KMS-11 (cell line): ENCODE results near the gene CABCOCO1.

Source experiments
- H2AFZ ChIP-seq: fragments of 200-600 bp; sonication (generic); 2 replicates; pipeline ENCODE4 v1.6.1; 2016; ENCODE audit warnings: antibody characterized with exemption, mixed run types, low read depth
- H3K27ac ChIP-seq: fragments of 200-600 bp; sonication (generic); 2 replicates; pipeline ENCODE4 v1.6.1; 2016; ENCODE audit warnings: mild to moderate bottlenecking, mixed run types
- H3K27me3 ChIP-seq: fragments of 200-600 bp; sonication (generic); 2 replicates; pipeline ENCODE4 v1.6.1; 2017; ENCODE audit warnings: mild to moderate bottlenecking, low read depth, mixed run types, moderate library complexity; ENCODE audit not compliant: insufficient read depth
- H3K36me3 ChIP-seq: fragments of 200-600 bp; sonication (generic); 2 replicates; pipeline ENCODE4 v1.6.1; 2017; ENCODE audit warnings: mild to moderate bottlenecking, mixed run types; ENCODE audit not compliant: insufficient read depth
- H3K4me1 ChIP-seq: fragments of 200-600 bp; sonication (generic); 2 replicates; pipeline ENCODE4 v1.6.1; 2016; ENCODE audit warnings: mild to moderate bottlenecking, low read depth, mixed run types; ENCODE audit not compliant: poor library complexity, severe bottlenecking
- H3K4me2 ChIP-seq: fragments of 200-600 bp; sonication (generic); 2 replicates; pipeline ENCODE4 v1.7.0; 2016; ENCODE audit warnings: mild to moderate bottlenecking, mixed run types
- H3K4me3 ChIP-seq: fragments of 200-600 bp; sonication (generic); IDR thresholded peaks from 2 replicates; pipeline ENCODE4 v1.6.1; 2017; ENCODE audit warnings: low read depth, low read length, mixed read lengths; ENCODE audit not compliant: insufficient read depth
- H3K79me2 ChIP-seq: fragments of 200-600 bp; sonication (generic); 2 replicates; pipeline ENCODE4 v1.6.1; 2016; ENCODE audit warnings: low read depth, mixed run types; ENCODE audit not compliant: insufficient read depth
- H3K9ac ChIP-seq: fragments of 200-600 bp; sonication (generic); 2 replicates; pipeline ENCODE4 v1.6.1; 2016; ENCODE audit warnings: mild to moderate bottlenecking, mixed run types
- H4K20me1 ChIP-seq: fragments of 200-600 bp; sonication (generic); 2 replicates; pipeline ENCODE4 v1.6.1; 2016; ENCODE audit warnings: mild to moderate bottlenecking, mixed run types; ENCODE audit not compliant: insufficient read depth
- TF ChIP-seq, protein P1 (sequence below): fragments of 200-600 bp; sonication (generic); conservative IDR thresholded peaks from 2 replicates; pipeline ENCODE4 v1.6.1; 2017; ENCODE audit warnings: low read depth, mild to moderate bottlenecking, antibody characterized with exemption, low read length, moderate library complexity, mixed read lengths

CABCOCO1 gene

GRCh38 chr10:61779950-61780659 lies 117.4 kb downstream of the CABCOCO1 start:
- H3K27me3 ChIP-seq: no peaks in the 10 kb centered on the region
- H3K79me2 ChIP-seq: no peaks in the 10 kb centered on the region
- TF ChIP-seq, protein P1, sequence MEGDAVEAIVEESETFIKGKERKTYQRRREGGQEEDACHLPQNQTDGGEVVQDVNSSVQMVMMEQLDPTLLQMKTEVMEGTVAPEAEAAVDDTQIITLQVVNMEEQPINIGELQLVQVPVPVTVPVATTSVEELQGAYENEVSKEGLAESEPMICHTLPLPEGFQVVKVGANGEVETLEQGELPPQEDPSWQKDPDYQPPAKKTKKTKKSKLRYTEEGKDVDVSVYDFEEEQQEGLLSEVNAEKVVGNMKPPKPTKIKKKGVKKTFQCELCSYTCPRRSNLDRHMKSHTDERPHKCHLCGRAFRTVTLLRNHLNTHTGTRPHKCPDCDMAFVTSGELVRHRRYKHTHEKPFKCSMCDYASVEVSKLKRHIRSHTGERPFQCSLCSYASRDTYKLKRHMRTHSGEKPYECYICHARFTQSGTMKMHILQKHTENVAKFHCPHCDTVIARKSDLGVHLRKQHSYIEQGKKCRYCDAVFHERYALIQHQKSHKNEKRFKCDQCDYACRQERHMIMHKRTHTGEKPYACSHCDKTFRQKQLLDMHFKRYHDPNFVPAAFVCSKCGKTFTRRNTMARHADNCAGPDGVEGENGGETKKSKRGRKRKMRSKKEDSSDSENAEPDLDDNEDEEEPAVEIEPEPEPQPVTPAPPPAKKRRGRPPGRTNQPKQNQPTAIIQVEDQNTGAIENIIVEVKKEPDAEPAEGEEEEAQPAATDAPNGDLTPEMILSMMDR: no peak
- no peaks in the 10 kb centered on the region for H3K36me3 ChIP-seq
- no peak overlapping the region for H3K4me2 ChIP-seq
- no peak overlapping the region for H3K27ac ChIP-seq
- no peak overlapping the region for H3K4me3 ChIP-seq
- no peak overlapping the region for H2AFZ ChIP-seq
- H3K4me1 ChIP-seq: no peaks in the 10 kb centered on the region
- no peak overlapping the region for H3K9ac ChIP-seq
- no peaks in the 10 kb centered on the region for H4K20me1 ChIP-seq

DNA sequence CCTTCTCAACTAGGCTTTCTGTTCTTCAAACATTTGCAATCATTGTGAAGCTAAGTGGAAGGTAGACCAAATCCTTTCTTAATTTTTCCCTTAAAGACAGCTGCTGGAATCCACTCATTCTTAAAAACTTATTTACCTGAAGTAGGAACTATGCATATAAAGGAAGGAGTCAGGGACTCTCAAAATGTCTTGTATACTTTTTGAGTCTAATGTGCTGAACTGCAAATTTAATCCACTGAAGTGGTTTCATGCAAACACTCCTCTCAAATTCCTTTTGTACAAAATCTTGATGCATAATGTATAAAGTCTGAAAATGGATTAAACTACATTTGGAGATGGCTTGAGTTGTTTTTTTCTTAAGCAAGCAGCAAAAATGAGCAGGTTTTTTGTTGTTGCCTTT lies 118.0 kb downstream of the CABCOCO1 start:
- Histone ChIP-seq H3K4me1 (no peaks in the 10 kb centered on the region), H3K9ac (no peak overlapping the region), H3K79me2 (no peaks in the 10 kb centered on the region), H3K4me3 (no peak overlapping the region), H2AFZ (no peak overlapping the region), H3K36me3 (no peaks in the 10 kb centered on the region), H3K4me2 (no peak overlapping the region), H3K27me3 (no peaks in the 10 kb centered on the region), H4K20me1 (no peaks in the 10 kb centered on the region), H3K27ac (no peak overlapping the region)
- TF ChIP-seq, protein P1: no peak

- Histone ChIP-seq H2AFZ (no peak overlapping the region), H3K36me3 (no peaks in the 10 kb centered on the region), H3K4me3 (no peak overlapping the region), H3K79me2 (no peaks in the 10 kb centered on the region), H3K27ac (no peak overlapping the region), H3K9ac (no peak overlapping the region), H4K20me1 (no peaks in the 10 kb centered on the region), H3K27me3 (no peaks in the 10 kb centered on the region), H3K4me2 (no peak overlapping the region), H3K4me1 (peaks cover 12% of the 10 kb centered on the region)
- TF ChIP-seq, protein P1: no peak
Measured at GRCh38 chr10:61781969-61782403, 119.3 kb downstream of the CABCOCO1 start.

GRCh38 chr10:61784354-61785133 lies 121.8 kb downstream of the CABCOCO1 start:
- Histone ChIP-seq H3K4me1 (peaks cover 17% of the 10 kb centered on the region), H4K20me1 (no peaks in the 10 kb centered on the region), H2AFZ (no peak overlapping the region), H3K36me3 (no peaks in the 10 kb centered on the region), H3K27me3 (no peaks in the 10 kb centered on the region), H3K9ac (no peak overlapping the region), H3K27ac (no peak overlapping the region), H3K79me2 (no peaks in the 10 kb centered on the region), H3K4me3 (no peak overlapping the region), H3K4me2 (no peak overlapping the region)
- TF ChIP-seq, protein P1: no peak
